Limb (tissue), 2 donors: ENCODE results near the gene HLA-DPB1.
A peak's percentile ranks its signal among the peaks of the same experiment; 100 is the strongest.

Experiments
- DNase-seq, 2 donors: peaks; one replicate each; pipeline ENCODE4 v3.0.0-alpha.2; 2016; ENCODE audit errors: extremely low spot score in 2 of 2

Gene HLA-DPB1

DNA sequence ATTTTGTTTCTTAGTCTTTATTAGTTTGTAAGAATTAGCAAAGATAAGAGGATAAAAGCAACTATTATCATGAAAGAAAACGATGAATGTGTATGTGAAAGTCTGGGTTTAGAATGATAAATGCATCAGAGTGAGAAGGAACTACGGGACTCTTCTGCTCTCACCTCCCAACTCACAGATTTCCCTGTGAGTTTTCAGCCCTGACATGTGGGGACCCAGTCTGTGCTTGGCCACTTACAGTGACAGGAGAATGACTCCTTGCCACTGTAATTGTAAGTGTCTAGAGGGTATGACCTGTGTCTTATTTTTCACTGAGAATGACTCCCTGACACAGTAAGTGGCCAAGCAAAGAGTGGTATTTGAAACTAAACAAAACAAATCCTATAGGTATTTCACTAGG, 4.9 kb upstream of the HLA-DPB1 start:
- no peak for DNase-seq

DNA sequence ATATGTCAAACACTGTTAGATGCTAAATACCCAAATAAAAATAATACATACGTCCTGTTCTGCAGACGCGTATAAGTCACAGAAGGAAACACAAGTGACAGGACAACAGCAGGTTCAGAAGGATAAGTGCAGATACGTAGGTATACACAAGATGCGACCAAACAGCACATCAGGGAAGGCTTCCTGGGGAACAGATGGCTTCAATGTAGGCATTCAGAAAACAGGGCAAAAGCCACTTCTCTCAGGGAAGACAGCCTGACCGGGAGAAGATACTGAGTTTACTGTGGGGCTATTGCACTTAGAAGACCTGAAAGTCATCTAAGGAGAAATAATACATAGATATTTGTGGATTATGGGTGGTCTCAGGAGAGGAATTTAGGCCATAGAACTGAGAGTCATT, 4.2 kb upstream of the HLA-DPB1 start:
- DNase-seq: no peak

DNA sequence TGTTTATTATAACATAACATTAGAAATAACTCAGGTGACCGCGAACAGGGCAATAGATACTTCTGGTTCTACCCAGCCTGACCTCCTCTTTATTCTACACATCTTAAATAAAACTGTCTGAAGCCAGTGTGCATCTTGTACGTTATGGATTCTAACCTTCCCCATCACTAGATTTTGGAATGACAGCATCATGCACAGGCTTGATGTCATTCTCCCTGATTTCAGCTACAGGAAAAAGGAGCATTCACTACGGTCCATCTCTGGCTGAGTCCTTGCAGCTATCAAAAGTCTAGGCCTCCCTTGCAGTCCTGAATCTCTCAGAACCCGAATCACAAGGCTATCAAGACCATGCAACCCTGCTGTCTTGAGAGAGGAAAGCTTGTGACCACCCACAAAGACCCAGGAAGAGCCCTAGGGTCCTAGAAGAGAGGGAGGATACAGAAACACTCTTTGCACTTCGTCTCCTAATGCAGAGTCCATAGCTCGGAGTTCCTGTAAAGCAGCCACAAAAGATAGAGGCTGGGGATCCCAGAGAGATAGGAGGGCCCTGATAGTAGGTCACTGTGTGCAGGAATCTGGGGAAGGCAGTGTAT, 3.2 kb upstream of the HLA-DPB1 start:
- DNase-seq: no peak

DNA sequence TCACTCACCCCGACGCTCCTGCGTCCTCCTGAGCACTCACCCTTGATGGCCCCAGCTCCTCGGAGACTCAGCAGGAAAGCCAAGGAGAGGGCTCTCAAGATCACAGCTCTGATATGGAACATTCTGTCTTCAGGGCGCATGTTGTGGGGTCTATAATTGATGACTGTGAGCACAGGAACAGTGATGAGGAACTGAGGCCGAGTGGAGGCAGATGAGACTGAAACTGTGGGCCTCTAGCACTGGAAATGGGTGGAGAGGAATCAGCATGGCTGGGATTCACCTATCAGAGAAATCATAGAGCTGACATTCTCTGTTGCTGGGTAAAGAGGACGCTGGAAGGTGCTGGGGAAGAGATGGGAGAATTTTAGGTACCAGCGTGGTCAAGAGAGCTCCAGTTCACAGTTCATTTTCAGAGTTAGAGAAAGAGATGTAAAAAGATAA, 2.3 kb upstream of the HLA-DPB1 start, which contains the start of gene HLA-DPA1:
Gene HLA-DPA1 (minus strand): TSS at position 219 of the 441 bp plus-strand sequence.
- no peak for DNase-seq

DNA sequence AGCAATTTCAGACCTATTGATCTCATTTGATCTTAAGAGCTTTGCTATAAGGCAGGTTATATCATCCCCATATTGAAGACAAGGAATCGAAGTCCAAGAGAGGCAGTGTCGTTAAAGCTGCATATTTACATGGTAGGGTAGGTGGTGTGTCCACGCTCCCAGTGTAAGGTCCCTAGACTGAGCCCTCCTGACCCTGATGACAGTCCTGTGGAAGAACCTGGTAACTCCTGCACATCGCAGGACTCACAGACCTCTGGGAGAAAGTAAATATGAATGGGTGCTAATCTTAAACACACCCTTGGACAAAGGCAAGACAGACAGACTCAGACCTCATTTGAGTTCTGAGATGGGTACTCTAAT, 602 bp upstream of the HLA-DPB1 start:
- no peak for DNase-seq

DNA sequence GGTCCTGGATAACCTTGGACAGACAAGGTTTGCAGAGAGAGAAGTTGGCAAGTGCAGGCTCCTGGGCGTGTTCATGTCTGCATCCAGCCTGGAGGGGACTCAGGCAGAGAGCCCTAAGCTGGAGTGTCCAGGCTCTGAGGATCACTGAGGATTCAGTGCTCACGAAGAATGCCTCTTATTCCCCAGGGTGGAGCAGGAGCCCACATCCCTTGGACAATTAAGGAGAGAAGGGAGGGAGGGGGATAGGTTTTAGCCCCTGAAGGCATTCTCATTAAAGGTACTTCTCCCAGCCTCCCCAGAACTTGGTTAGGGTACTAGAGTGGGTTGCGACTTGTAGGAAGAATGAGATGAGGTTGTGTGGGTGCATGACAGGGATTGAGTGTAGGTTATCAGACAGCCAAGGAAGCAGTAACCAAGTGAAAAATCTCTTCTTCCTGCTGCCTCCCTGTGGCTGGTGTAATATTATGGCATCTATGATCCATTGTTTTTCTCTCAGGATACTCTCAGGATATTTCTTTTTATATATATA, 680 bp downstream of the HLA-DPB1 start:
- no peak for DNase-seq

DNA sequence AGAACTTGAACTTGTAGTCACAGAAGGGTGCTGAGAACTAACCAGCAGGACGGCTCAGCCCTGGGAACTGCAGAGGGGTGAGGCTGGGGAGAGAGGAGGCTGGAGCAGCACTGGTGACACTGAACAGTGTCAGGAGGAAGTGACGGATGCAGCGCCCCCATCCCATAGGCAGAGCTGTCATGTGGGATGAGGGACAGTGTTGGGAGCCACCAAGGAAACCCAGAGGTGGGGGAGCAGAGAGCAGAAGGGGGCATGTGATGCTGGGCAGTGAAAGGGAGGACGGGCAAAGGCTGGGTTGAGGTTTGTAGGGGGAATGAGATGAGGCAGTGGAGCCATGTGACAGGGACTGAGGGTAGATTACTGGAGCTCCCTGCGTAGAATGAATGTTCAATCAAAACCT, 2.1 kb downstream of the HLA-DPB1 start:
- DNase-seq: no peak

DNA sequence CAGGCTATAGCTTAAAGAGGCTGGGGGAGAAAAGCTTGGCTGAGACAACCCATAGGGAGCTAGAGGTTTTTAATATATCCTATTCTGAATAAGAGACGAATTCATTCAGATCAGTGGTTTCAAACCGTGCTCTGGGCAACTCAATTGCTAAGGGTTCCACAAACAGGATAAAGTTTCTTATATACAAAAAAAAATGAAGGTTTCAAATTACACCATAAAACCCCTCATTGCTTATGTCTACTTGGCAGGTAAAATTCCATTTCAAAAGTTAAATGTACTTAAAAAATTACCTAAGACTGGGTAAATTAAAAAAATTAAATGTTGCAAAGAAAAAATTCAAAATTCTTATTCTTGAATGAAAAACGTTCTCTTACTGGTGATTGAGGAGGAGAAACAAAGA, 2.7 kb downstream of the HLA-DPB1 start:
- no peak for DNase-seq

DNA sequence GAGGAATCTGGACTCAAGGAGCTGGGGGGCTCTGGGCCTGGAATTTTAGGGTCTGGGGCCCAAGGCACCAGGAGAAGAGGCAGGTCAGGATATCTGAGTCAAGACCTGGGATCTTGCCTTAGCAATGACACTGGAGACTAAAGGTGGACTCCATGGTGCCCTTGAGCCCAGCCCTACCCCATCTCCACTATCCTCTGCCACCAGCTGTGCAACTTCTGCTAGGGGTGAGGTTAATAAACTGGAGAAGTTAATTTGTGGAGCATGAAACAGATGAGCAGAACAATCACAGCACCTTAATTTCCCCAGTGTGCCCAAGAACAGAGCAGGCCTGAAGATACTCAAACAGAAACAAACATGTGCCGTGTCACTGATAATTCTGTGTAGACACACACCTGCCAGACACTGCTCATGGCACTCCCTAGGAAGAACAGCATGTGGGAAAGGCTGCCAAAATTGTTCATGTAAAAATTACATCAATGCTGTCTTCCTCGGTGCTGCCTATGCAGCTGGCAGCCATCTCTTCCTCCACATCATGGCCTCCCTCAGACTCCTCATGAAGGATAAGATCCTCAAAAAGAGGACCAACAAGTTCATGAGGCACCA, 3.2 kb downstream of the HLA-DPB1 start:
- no peak for DNase-seq

DNA sequence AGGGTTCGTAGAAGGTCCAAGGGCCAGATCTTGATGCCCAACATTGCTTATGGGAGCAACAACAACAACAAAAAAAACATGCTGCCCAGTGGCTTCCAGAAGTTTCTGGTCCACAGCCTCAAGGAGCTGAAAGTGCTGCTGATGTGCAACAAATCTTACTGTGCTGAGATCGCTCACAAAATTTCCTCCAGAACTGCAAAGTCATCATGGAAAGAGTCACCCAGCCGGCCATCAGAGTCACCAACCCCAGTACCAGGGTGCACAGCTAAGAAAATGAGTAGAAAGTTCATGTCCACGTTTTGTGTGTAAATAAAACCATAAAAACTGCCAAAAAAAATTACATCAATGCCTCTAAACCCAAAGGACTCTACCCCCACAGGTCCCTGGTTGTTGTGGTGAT, 3.8 kb downstream of the HLA-DPB1 start:
- DNase-seq: no peak

DNA sequence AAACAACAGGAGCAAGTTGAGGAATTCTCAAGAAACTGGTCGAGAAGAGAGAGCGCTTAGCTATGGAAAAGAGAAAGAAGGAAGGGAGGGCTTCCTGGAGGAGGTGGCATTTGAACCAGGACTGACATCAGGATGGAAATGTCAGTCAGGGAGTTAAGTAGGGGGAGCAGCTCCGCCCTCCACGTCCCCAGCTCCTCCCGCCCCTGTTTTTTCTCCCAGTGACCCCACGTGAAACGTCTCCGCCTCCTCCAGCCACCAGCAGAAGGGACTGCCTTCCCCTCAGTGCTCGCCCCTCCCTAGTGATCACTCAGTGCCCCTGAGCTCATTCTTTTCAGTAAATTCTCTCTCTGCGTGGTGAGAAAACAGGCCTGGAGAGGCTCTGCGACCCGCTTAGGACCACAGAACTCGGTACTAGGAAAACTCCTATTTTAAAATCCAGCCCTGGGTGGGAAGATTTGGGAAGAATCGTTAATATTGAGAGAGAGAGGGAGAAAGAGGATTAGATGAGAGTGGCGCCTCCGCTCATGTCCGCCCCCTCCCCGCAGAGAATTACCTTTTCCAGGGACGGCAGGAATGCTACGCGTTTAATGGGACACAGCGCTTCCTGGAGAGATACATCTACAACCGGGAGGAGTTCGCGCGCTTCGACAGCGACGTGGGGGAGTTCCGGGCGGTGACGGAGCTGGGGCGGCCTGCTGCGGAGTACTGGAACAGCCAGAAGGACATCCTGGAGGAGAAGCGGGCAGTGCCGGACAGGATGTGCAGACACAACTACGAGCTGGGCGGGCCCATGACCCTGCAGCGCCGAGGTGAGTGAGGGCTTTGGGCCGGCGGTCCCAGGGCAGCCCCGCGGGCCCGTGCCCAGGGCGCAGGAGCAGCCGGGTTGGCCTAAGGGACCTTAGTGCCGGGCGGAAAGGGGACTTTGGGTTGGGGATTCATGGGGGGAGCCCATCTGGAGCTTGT, 4.6 kb downstream of the HLA-DPB1 start:
- DNase-seq: peak; percentile 39 to 67

DNA sequence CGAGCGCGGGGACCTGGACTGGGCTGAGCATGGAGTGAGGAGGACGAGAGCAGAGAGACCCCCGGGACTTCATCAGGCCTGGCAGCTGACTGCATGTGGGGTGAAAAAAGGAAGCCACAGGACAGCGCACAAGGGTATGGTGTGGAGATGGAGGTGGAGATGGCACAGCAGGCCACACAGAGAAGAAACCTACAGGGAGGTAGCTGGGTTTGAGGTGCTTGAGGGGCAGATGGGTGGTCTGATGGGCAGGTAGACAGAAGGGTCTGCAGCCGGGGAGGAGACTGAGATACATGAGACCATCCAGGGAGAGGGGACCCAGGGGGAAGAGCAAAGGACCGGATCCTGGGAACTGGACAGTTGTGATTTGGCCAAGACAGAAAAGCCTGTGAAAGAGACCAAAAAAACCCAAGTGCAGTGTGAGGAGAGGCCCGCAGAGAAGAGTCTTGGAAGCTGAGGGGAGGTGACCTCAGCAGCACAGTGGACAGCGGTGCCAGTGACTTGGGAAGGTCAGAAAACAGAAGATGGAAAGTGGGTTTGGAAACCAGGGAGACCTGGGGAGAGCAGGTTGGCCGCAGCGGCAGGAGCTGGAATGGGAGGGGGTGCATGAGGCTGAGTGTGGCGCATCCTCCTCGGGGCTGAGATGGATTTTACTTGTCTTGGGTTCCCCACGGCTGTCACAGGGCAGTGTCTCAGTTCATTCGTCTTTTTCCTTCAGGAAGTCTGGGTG, 5.5 kb downstream of the HLA-DPB1 start:
- DNase-seq: no peak

DNA sequence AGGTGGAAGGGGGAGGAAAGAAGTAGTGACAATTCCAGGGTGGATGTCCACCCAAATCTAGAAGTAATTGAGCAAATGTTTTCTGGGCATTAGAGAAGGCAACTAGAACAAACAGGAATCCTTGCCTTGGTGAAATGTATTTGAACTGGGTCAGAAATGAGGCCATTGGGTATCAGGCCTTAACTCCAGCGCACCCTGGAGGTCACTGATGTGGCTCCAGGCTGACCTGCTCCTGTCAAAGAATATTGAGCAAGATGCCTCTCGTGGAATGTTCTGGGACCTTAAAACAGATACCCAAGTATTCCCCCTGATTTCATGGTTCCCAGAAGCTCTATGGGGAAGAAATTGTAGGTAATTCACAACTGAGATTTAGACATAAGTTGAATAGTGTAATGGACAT, 6.9 kb downstream of the HLA-DPB1 start:
- peak in 1 of 2 donors; percentile 56 for DNase-seq

DNA sequence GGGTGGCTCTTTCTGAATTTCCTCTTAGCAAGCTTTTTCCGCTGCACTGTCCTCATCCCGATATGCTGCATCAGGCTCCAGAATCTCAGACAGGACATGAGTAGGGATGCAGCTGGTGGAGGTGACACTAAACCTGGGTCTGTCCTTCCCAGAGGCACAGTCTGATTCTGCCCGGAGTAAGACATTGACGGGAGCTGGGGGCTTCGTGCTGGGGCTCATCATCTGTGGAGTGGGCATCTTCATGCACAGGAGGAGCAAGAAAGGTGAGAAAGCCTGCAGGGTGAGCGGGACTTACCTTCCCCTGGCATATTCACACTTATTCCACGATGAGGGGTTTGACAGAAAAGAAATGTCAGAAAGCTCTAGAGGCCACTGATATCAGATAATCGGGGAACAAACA, 9.8 kb downstream of the HLA-DPB1 start:
- no peak for DNase-seq

DNA sequence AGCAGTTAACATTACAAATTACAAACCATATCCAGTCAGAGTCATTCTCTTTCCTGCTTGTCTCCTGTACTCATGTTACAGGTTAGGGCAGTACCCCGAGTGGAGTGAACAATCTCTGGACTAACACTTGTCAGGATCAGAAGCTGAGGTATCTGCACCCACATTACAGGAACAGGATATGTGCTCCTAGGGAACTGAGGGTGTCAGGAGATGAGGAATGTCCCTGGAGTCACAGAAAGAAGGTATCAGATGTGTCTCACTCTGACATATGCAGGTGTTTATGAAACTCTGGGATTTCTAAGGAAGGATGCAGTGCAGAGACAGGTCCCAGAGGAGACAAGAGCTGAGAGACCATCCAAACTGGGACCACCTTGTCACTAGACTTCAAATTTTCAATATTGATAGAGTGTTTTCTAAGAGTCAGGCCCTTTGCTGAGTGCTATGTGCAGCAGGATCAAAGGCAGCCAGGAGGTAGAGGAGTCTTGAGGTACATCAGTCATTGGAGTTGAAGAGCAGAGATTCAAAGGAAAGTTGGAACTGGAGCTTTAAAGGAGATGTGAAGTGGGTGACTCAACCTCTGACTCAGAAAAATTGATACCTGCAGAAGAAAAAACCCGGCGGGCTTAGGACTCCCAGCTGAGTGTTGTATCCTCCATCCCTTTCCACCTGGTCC, 12.6 kb downstream of the HLA-DPB1 start:
- no peak for DNase-seq

DNA sequence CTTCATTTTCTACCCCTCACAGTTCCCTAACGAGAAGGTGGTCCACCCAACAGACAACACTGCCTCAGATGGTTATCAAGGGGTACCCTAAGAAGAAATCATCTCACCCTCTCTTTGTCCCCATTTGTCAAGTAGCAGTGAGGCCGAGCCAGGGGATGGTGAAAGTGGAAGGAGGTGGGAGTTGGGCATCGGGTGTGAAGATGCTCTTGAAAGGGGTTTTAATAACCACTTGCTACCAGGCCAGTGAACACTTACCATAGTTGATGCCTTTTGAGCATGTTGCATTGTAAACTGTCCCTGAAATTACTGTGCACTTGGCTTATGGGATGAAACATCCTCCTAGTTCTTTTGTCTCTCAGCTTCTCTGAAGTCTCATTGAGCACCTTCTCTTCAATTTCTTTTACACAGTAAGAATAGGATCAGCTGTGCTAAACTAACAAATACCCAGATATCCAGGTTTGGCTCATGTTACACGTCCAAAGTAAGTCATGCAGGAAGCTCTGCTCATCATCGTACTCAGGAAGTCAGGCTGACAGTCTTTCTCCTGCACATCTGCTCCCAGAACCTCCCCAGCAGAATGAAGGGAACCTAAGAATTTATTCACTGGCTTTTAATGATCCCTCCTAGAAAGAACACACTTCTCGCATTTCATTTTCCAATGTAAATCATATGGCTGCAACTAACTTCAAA, 13.3 kb downstream of the HLA-DPB1 start:
- DNase-seq: no peak

DNA sequence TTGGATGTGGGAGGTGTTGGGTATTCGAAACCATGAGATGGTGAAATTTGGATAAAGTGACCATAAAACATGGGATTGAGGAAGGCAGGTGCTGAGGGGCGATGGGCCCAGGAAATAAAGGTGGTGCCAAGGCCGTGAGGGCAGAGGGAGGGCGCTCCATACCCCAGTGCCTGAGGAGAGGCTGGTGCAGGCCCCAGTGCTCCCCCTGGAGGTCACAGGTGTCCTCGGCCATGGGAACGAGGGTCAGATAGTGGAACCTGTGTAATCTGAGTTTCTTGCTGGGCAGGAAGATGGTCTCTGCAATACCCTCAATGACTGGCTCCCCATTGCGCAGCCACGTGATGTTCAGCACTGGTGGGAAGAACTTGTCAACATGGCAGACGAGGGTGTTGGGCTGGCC, 16.2 kb downstream of the HLA-DPB1 start:
- no peak for DNase-seq

DNA sequence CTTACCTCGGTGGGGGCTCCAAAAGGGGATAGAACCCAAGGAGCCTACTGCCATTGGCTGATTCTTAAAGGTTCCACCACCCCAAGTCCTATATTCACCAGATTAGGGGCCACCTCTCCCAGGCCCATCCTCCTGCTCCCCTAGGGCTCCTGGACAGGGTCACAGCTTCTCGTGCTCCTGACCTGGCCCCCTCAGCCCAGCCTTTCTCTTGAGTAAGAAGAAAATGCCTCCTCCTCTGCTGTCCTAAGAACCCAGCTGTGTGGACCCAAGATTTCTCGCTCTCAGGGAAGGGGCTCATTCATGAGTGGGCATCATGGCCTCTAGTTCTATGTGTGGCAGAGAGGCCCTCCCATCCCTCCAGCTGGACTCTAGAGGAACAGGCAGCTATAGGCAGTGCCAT, 16.6 kb downstream of the HLA-DPB1 start:
- DNase-seq: no peak

DNA sequence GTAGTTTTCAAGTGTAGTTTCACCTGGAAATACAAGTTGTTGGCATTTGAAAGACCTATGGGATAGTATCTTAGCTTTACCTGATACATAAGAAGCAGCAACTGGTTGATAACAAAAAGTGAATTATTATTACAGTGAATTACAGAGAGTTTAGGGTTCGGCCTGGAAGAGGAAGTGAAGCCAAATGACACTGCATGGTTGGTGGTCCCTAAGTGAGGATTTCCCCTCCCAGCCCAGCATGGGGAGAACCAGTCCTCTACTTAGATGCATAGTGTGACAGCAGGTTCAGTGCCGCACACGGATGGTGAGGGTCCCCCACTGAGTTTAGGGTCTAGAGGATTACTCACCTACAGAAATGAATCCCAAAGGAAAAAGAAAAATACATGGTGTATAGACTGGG, 18.1 kb downstream of the HLA-DPB1 start:
- DNase-seq: no peak

DNA sequence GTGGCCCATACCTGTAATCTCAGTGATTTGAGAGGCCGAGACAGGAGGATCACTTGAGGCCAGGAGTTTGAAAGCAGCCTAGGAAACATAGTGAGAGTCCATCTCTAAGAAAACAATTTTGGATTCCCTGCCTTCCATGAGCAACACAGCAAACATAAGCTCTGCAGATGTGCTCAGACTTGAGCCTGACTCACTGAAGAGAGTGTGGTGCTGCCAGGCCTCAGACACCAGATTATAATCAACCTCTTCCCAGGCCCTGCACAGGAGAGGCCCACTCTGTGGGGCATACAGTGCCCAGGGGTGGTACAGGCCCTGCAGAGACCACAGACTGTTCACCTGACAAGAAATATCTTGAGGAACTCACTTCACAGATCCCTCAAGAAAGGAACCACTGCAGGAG, 19.9 kb downstream of the HLA-DPB1 start:
- no peak for DNase-seq
